Heart left ventricle (tissue), 13 donors: ENCODE results near the gene DCUN1D1.

Source experiments
- CTCF ChIP-seq, 12 donors: fragments of 200-600 bp; sonication (generic) in 4 of 12; IDR thresholded peaks; one replicate each; pipeline versions ENCODE4 v1.5.0 to v1.8.0; 2018 to 2022; ENCODE audit warnings: antibody characterized with exemption in 12 of 12, mild to moderate bottlenecking in 5 of 12
- POLR2A ChIP-seq, 2 donors: fragments of 450-650 bp; IDR thresholded peaks; one replicate each; pipeline ENCODE4 v1.6.1; 2017; ENCODE audit warnings: antibody characterized with exemption in 2 of 2, mild to moderate bottlenecking in 2 of 2, moderate library complexity in 2 of 2
- donor health status: ischemic (EF 13 %, LVEDD 7.1; RV severe dilation, severe dysfunction).
- donor health status: DM: no; HTN: yes; CAD: no.
- donor health status: DM: no; HTN: no; CAD: no.
- donor health status: ischemic (EF 25% LVEDD 6.9; RV normal size, moderate dysfunction).
- donor health status: ischemic (EF 25% LVEDD 5.7; RV mildly dilated, moderate dysfunction).
- donor health status: ischemic (EF 35%, LVEDD 5.7; RV mildly dilated, moderate dysfunction).
- donor health status: nonischemic (EF 11% LVEDD 7.7; RV severe dilation, severe dysfunction).
- donor health status: DM: yes; HTN: yes; CAD: no.
- donor health status: PGD.
- donor health status: ischemic (EF 29% LVEDD 5.4; RV normal size, mild dysfunction).
- donor health status: nonischemic (EF 23%, LVEDD 6.1; RV moderate dilation, normal function).

- no peak for TF ChIP-seq CTCF (IDR thresholded peaks at IDR 0.05)
- TF ChIP-seq POLR2A (IDR thresholded peaks at IDR 0.05) = no peak
Measured at GRCh38 chr3:182925330-182925943, 54.9 kb downstream of the DCUN1D1 start.
